ENCODE data around the gene MAPRE2.

The MAPRE2 gene

DNA sequence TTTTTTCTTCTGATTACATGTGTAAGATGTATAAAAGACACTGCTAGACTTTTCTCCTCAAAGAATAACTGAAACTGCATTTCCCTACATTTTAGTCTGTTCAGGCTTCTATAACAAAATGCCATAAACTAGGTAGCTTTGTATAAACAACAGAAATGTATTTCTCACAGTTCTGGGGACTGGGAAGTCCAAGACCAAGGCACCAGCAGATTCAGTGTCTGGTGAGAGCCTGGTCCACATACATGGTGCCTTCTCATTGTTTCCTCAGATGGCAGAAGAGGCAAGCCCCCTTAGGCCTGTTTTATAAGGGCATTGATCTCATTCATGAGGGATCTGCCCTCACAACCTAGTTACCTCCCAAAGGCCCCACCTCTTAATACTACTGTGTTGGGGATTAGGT, 71.5 kb downstream of the MAPRE2 start:
- TF ChIP-seq, protein P1, sequence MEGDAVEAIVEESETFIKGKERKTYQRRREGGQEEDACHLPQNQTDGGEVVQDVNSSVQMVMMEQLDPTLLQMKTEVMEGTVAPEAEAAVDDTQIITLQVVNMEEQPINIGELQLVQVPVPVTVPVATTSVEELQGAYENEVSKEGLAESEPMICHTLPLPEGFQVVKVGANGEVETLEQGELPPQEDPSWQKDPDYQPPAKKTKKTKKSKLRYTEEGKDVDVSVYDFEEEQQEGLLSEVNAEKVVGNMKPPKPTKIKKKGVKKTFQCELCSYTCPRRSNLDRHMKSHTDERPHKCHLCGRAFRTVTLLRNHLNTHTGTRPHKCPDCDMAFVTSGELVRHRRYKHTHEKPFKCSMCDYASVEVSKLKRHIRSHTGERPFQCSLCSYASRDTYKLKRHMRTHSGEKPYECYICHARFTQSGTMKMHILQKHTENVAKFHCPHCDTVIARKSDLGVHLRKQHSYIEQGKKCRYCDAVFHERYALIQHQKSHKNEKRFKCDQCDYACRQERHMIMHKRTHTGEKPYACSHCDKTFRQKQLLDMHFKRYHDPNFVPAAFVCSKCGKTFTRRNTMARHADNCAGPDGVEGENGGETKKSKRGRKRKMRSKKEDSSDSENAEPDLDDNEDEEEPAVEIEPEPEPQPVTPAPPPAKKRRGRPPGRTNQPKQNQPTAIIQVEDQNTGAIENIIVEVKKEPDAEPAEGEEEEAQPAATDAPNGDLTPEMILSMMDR (IDR thresholded peaks at IDR 0.05; ENCODE audit: low read depth, low read length, poor library complexity, severe bottlenecking): no peak
- TF ChIP-seq EZH2phosphoT487 (IDR thresholded peaks at IDR 0.05; ENCODE audit: borderline replicate concordance, low read length): no peak
- no peak overlapping the region for H3K4me2 ChIP-seq (ENCODE audit: low read length)
- H3K27ac ChIP-seq (ENCODE audit: low read depth, low read length): no peak overlapping the region
- H3K4me3 ChIP-seq (ENCODE audit: low read length): no peak overlapping the region
- H3K36me3 ChIP-seq (ENCODE audit: control insufficient read depth, low read length): peaks cover 14% of the 10 kb centered on the region
- H3K27me3 ChIP-seq (ENCODE audit: control insufficient read depth, low read length): no peaks in the 10 kb centered on the region
- H4K20me1 ChIP-seq (ENCODE audit: control insufficient read depth, insufficient read depth, low read depth, low read length): no peaks in the 10 kb centered on the region; the same call in 1 of the 2 replicates
- no peaks in the 10 kb centered on the region for H3K9me2 ChIP-seq (replicated peaks; ENCODE audit: control insufficient read depth, low read length)
- H3K9me3 ChIP-seq (ENCODE audit: control insufficient read depth, insufficient read depth, low read length): peaks cover 3% of the 10 kb centered on the region; the same call in 1 of the 2 replicates
- peaks cover 11% of the 10 kb centered on the region for H3K4me1 ChIP-seq (ENCODE audit: control insufficient read depth, low read length)
- H3F3A ChIP-seq (ENCODE audit: control insufficient read depth, insufficient read depth): no peaks in the 10 kb centered on the region
- H3K79me2 ChIP-seq (ENCODE audit: control insufficient read depth, low read length): peaks cover 77% of the 10 kb centered on the region

DNA sequence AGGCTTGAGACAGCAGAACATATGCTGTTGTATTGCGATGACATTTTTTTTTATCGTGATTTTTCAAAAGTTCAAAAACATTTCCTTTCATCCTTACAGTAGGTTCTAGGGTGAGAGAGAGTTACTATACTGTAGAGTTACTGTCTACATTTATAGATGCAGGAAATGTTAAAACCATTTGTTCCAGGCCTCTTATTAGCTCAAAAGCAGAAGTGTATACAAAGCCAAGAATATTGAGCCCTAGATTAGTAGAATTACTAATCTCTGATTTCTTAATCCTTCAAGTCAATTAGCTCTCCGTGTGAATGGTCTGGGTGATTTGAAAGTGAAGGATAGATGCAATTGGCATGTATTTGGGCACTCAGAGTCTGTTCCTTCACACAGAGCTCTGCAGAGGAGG, 73.1 kb downstream of the MAPRE2 start:
- Histone ChIP-seq H3K4me1 (ENCODE audit: control insufficient read depth, low read length) (peaks cover 11% of the 10 kb centered on the region), H4K20me1 (ENCODE audit: control insufficient read depth, insufficient read depth, low read depth, low read length) (no peaks in the 10 kb centered on the region; the same call in 1 of the 2 replicates), H3K9me2 (replicated peaks; ENCODE audit: control insufficient read depth, low read length) (no peaks in the 10 kb centered on the region), H3K4me2 (ENCODE audit: low read length) (no peak overlapping the region), H3K9me3 (ENCODE audit: control insufficient read depth, insufficient read depth, low read length) (peaks cover 3% of the 10 kb centered on the region; the same call in 1 of the 2 replicates), H3K4me3 (ENCODE audit: low read length) (no peak overlapping the region), H3K27me3 (ENCODE audit: control insufficient read depth, low read length) (no peaks in the 10 kb centered on the region), H3F3A (ENCODE audit: control insufficient read depth, insufficient read depth) (no peaks in the 10 kb centered on the region), H3K79me2 (ENCODE audit: control insufficient read depth, low read length) (peaks cover 76% of the 10 kb centered on the region), H3K36me3 (ENCODE audit: control insufficient read depth, low read length) (peaks cover 11% of the 10 kb centered on the region; the same call in 1 of the 2 replicates), H3K27ac (ENCODE audit: low read depth, low read length) (no peak overlapping the region)
- no peak for TF ChIP-seq EZH2phosphoT487 (IDR thresholded peaks at IDR 0.05; ENCODE audit: borderline replicate concordance, low read length)
- TF ChIP-seq, protein P1 (IDR thresholded peaks at IDR 0.05; ENCODE audit: low read depth, low read length, poor library complexity, severe bottlenecking): no peak

DNA sequence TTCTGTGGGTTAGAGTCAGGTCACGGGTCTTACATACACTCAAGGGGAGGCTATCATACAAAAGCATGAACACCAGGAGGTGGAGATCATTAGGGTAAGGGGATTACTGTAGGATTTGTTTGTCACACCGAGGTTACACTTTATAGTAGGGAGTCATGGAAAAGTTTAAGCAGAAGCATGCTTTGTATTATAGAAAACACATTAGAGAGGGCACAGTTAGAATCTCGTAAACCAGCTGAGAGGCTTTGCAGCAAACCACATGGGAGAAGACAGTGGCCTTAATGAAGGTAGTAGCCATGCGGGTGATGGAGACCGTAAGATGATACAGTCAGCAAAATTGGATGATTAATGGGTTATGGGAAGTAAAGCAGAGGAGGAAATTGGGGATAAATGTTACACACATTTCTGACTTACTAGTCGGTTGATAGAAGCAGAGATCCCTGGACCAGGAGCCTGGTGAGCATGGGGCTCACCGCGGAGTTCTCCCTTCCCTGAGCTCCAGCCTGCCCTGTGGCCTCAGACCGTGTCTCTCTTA, 75.6 kb downstream of the MAPRE2 start:
- no peak overlapping the region for H3K4me3 ChIP-seq (ENCODE audit: low read length)
- H3K9me3 ChIP-seq (ENCODE audit: control insufficient read depth, insufficient read depth, low read length): no peaks in the 10 kb centered on the region; the same call in 1 of the 2 replicates
- no peaks in the 10 kb centered on the region for H3F3A ChIP-seq (ENCODE audit: control insufficient read depth, insufficient read depth)
- H3K4me2 ChIP-seq (ENCODE audit: low read length): no peak overlapping the region
- H3K36me3 ChIP-seq (ENCODE audit: control insufficient read depth, low read length): peaks cover 3% of the 10 kb centered on the region; the same call in 1 of the 2 replicates
- no peaks in the 10 kb centered on the region; the same call in 1 of the 2 replicates for H4K20me1 ChIP-seq (ENCODE audit: control insufficient read depth, insufficient read depth, low read depth, low read length)
- H3K4me1 ChIP-seq (ENCODE audit: control insufficient read depth, low read length): peaks cover 21% of the 10 kb centered on the region
- H3K79me2 ChIP-seq (ENCODE audit: control insufficient read depth, low read length): peaks cover 51% of the 10 kb centered on the region
- no peaks in the 10 kb centered on the region for H3K27me3 ChIP-seq (ENCODE audit: control insufficient read depth, low read length)
- TF ChIP-seq, protein P1 (IDR thresholded peaks at IDR 0.05; ENCODE audit: low read depth, low read length, poor library complexity, severe bottlenecking): no peak
- H3K9me2 ChIP-seq (replicated peaks; ENCODE audit: control insufficient read depth, low read length): no peaks in the 10 kb centered on the region
- no peak overlapping the region for H3K27ac ChIP-seq (ENCODE audit: low read depth, low read length)
